GM12878 (cell line): ENCODE measurements around the gene RASAL3. TPM values are rescaled to one million over a fixed set of nuclear protein-coding genes. Genes with fewer than 3 reads are reported as not detected.

Experiments
- ATAC-seq: fragments of 200-7000 bp; cut with Tn5 transposase; 3 replicates; pipeline ENCODE4 v1.9.1; 2020; ENCODE audit warnings: mild to moderate bottlenecking, moderate library complexity
- BruUV-seq: library from RNA; stranded (reverse); fragments of 400-500 nt; replicated peaks from 2 replicates; lab custom pipeline; 2021; lab: Mats Ljungman, UMichigan
- CTCF ChIA-PET: fragments of 300-600 bp; sonication (Branson Sonifier 250); formaldehyde crosslinking; extraction: SDS; loops from one replicate; lab custom pipeline; 2021; ENCODE audit warnings: inconsistent platforms; lab: Yijun Ruan, JAX
- POLR2A ChIA-PET: fragments of 350-600 bp; formaldehyde crosslinking; extraction: SDS; loops from one replicate; lab custom pipeline; 2021; ENCODE audit warnings: inconsistent platforms; lab: Charles Lee
- RAD21 ChIA-PET: fragments of 300-600 bp; sonication (Branson Sonifier 250); formaldehyde crosslinking; loops from one replicate; lab custom pipeline; 2023; ENCODE audit warnings: antibody characterized with exemption; ENCODE audit not compliant: unreplicated experiment; lab: Charles Lee
- SMC1A ChIA-PET: fragments of 300-600 bp; sonication (Branson Sonifier 250); formaldehyde crosslinking; loops from one replicate; lab custom pipeline; 2023; ENCODE audit not compliant: unreplicated experiment, uncharacterized antibody; lab: Charles Lee
- DNase-seq: peaks from one replicate; pipeline ENCODE4 v3.0.0-alpha.2; 2011; ENCODE audit warnings: low read depth, low spot score
- FAIRE-seq: peaks from 3 replicates; lab custom pipeline; 2011; peaks lifted over from hg19 to GRCh38; lab: Jason Lieb, UNC
- H2AFZ ChIP-seq: 2 replicates; pipeline ENCODE4 v1.6.0; 2011; ENCODE audit warnings: low read depth, low read length, control low read depth; ENCODE audit not compliant: control insufficient read depth
- H3K27ac ChIP-seq: 2 replicates; pipeline ENCODE4 v1.5.1; 2011; ENCODE audit warnings: control low read depth; ENCODE audit not compliant: control insufficient read depth, insufficient read depth
- H3K27me3 ChIP-seq, 2 experiments: replicated peaks in 1 of 2; 2 replicates each; pipeline versions ENCODE4 v1.6.0 to v1.6.1; 2011; ENCODE audit warnings: low read length in 1 of 2; ENCODE audit not compliant: control insufficient read depth in 2 of 2, insufficient read depth in 2 of 2
- H3K36me3 ChIP-seq, 2 experiments: 2 replicates each; pipeline ENCODE4 v1.5.1; 2011; ENCODE audit warnings: low read length in 1 of 2; ENCODE audit not compliant: control insufficient read depth in 2 of 2, insufficient read depth in 2 of 2
- H3K4me1 ChIP-seq: 2 replicates; pipeline ENCODE4 v1.6.1; 2011; ENCODE audit warnings: mild to moderate bottlenecking, low read length, moderate library complexity, mixed read lengths; ENCODE audit not compliant: control insufficient read depth, insufficient read depth
- H3K4me2 ChIP-seq: 2 replicates; pipeline ENCODE4 v1.6.0; 2011; ENCODE audit warnings: control low read depth; ENCODE audit not compliant: control insufficient read depth, insufficient read depth
- H3K4me3 ChIP-seq: fragments of 200-600 bp; sonication (generic); 2 replicates; pipeline ENCODE4 v1.5.1; 2016
- H3K79me2 ChIP-seq: 2 replicates; pipeline ENCODE4 v1.6.0; 2011; ENCODE audit warnings: low read length; ENCODE audit not compliant: control insufficient read depth, insufficient read depth
- H3K9ac ChIP-seq: 2 replicates; pipeline ENCODE4 v1.8.0; 2011; ENCODE audit warnings: low read length, control low read depth, mixed read lengths; ENCODE audit not compliant: control insufficient read depth, insufficient read depth
- H3K9me3 ChIP-seq: replicated peaks from 3 replicates; pipeline ENCODE4 v1.5.1; 2011; ENCODE audit warnings: mild to moderate bottlenecking, low read length; ENCODE audit not compliant: control insufficient read depth, insufficient read depth
- H4K20me1 ChIP-seq: 2 replicates; pipeline ENCODE4 v1.6.0; 2011; ENCODE audit not compliant: control insufficient read depth, insufficient read depth
- ASH2L ChIP-seq: fragments of 300-600, 200-600 bp; sonication (generic); IDR thresholded peaks from 2 replicates; pipeline ENCODE4 v1.6.1; 2017; ENCODE audit warnings: low read depth, mild to moderate bottlenecking, borderline replicate concordance
- ATF3 ChIP-seq: IDR thresholded peaks from 2 replicates; pipeline ENCODE4 v1.6.1; 2011; ENCODE audit warnings: low read depth, mild to moderate bottlenecking, low read length, moderate library complexity, borderline replicate concordance; ENCODE audit errors: extremely low read depth
- BCLAF1 ChIP-seq: fragments of 450-650 bp; IDR thresholded peaks from 2 replicates; pipeline ENCODE4 v1.6.1; 2017; ENCODE audit warnings: antibody characterized with exemption, mild to moderate bottlenecking, moderate library complexity
- GABPA ChIP-seq: IDR thresholded peaks from 2 replicates; pipeline ENCODE4 v1.6.1; 2014; ENCODE audit warnings: antibody characterized with exemption, low read depth, mild to moderate bottlenecking, inconsistent platforms
- GATAD2B ChIP-seq: fragments of 450-650 bp; conservative IDR thresholded peaks from 2 replicates; pipeline ENCODE4 v1.6.1; 2017; ENCODE audit warnings: low read depth, mild to moderate bottlenecking, moderate library complexity
- IRF5 ChIP-seq: fragments of 450-650 bp; IDR thresholded peaks from 2 replicates; pipeline ENCODE4 v1.6.1; 2017; ENCODE audit warnings: borderline replicate concordance
- KLF5 ChIP-seq: fragments of 450-650 bp; IDR thresholded peaks from 2 replicates; pipeline ENCODE4 v1.6.1; 2014; ENCODE audit warnings: mild to moderate bottlenecking; ENCODE audit not compliant: partially characterized antibody
- NFIC ChIP-seq: IDR thresholded peaks from 2 replicates; pipeline ENCODE4 v1.6.1; 2012; ENCODE audit warnings: low read depth, mild to moderate bottlenecking, inconsistent platforms, low read length, moderate library complexity
- NR2C2 ChIP-seq: IDR thresholded peaks from 2 replicates; pipeline ENCODE4 v1.6.1; 2011; ENCODE audit warnings: borderline replicate concordance, low read depth; ENCODE audit not compliant: control insufficient read depth, insufficient read length
- POLR2A ChIP-seq: IDR thresholded peaks from 2 replicates; pipeline ENCODE4 v1.6.1; 2011; ENCODE audit warnings: low read depth, mild to moderate bottlenecking, low read length
- SKIL ChIP-seq: fragments of 450-650 bp; IDR thresholded peaks from 2 replicates; pipeline ENCODE4 v1.6.1; 2017; ENCODE audit warnings: mild to moderate bottlenecking, low read depth, inconsistent platforms; ENCODE audit not compliant: poor library complexity, severe bottlenecking
- SREBF2 ChIP-seq: IDR thresholded peaks from 2 replicates; pipeline ENCODE4 v1.6.1; 2012; ENCODE audit warnings: mild to moderate bottlenecking, low read length
- ZNF687 ChIP-seq: fragments of 450-650 bp; IDR thresholded peaks from 2 replicates; pipeline ENCODE4 v1.6.1; 2017; ENCODE audit warnings: mild to moderate bottlenecking, moderate library complexity
- WGBS: methylation state at CpG from one replicate; pipeline ENCODE4 v1.1.6; 2016; ENCODE audit warnings: low lambda C conversion rate; ENCODE audit not compliant: insufficient replicate concordance, insufficient coverage; ENCODE audit errors: missing lambda C conversion rate; 5-methylcytosine and 5-hydroxymethylcytosine counted together
- in situ Hi-C: fragments of 300-500 bp; cut with MboI; formaldehyde crosslinking; loops from 9 replicates; pipeline ENCODE4 v1.14.3; 2018; ENCODE audit warnings: mixed read lengths
- intact Hi-C: fragments of 100-400 bp; cut with micrococcal nuclease; formaldehyde crosslinking; loops from one replicate; pipeline ENCODE4 v1.14.2; 2022; ENCODE audit not compliant: unreplicated experiment
- polyA plus RNA-seq, 11 experiments: library from polyadenylated mRNA; depleted of rRNA in 4 of 11; unstranded in 6 of 11; stranded (reverse) in 5 of 11; fragments of >200 nt; fragmentation: Nextera tagmentation in 4 of 11; fragmentation: Illumina TruSeq in 1 of 11; extraction: Ambion mirVana in 4 of 11; extraction: Trizol in 1 of 11; gene quantifications; 1 replicate in 1 of 11; 2 replicates in 10 of 11; pipeline versions ENCODE4 v1.2.1 to v1.2.3, GENCODE V29; 2011 to 2016; ENCODE audit warnings: inconsistent platforms in 2 of 11, missing spikeins in 2 of 11, low read depth in 1 of 11
- total RNA-seq, 4 experiments: library from RNA; depleted of rRNA in 3 of 4; stranded (reverse); fragments of >200 nt in 3 of 4; fragmentation: Illumina TruSeq in 1 of 4; extraction: Trizol in 1 of 4; gene quantifications; 2 replicates each; pipeline versions ENCODE4 v1.2.1 to v1.2.3, GENCODE V29; 2013 to 2021

The RASAL3 gene
- total and polyA plus RNA-seq, 10 of the 15 experiments (the other 5 are each of a cell fraction or from before 2014, with no cell fraction given) = 1.7 to 81.3 (median 23.2) TPM

- TF ChIP-seq BCLAF1 = no peak
- TF ChIP-seq NR2C2 = no peak
- TF ChIP-seq SREBF2 = no peak
- TF ChIP-seq SKIL = no peak
- no peak for TF ChIP-seq ASH2L
- no peak for TF ChIP-seq ATF3
- TF ChIP-seq, all 136 proteins: peak for 0
Measured at GRCh38 chr19:15475611-15476010, 11.3 kb upstream of the RASAL3 start (continued).

GRCh38 chr19:15475169-15475568 is 10.8 kb upstream of the RASAL3 start:
- CTCF ChIA-PET = no interaction called here
- TF ChIP-seq IRF5 (no peak), ZNF687 (no peak), GATAD2B (no peak), POLR2A (no peak), GABPA (no peak), KLF5 (no peak), NFIC (no peak)

More at GRCh38 chr19:15475169-15475568, 10.8 kb upstream of the RASAL3 start:
- H3K79me2 ChIP-seq = no peaks in the 10 kb centered on the region
- WGBS = 48% methylated on average over 4 of the region's 4 CpGs
- RAD21 ChIA-PET = no interaction called here
- no peak for FAIRE-seq
- no peaks in the 10 kb centered on the region for H3K27me3 ChIP-seq
- no peak overlapping the region for H3K4me3 ChIP-seq
- H3K9me3 ChIP-seq = no peaks in the 10 kb centered on the region; the same call in 2 of the 3 replicates
- H2AFZ ChIP-seq = no peak overlapping the region
- in situ Hi-C loops = no loop called here
- DNase-seq = no peak
- H3K27ac ChIP-seq = no peak overlapping the region
- no peaks in the 10 kb centered on the region for H3K36me3 ChIP-seq
- no peak for ATAC-seq
- H3K4me1 ChIP-seq = no peaks in the 10 kb centered on the region
- H3K4me2 ChIP-seq = no peak overlapping the region
- SMC1A ChIA-PET = no interaction called here
- POLR2A ChIA-PET = no interaction called here
- BruUV-seq = no TSS peak
- intact Hi-C loops = no loop called here
- H4K20me1 ChIP-seq = no peaks in the 10 kb centered on the region
- H3K9ac ChIP-seq = no peak overlapping the region
